ENCODE measurements around the gene FHL5.
"Not testable (repeated sequence)": the region's sequence is repeated elsewhere in the genome, so short reads cannot be mapped to it uniquely, and the experiment has no call there.

FHL5 gene

GRCh38 chr6:96611342-96611991 is 48.5 kb downstream of the FHL5 start:
- no peaks in the 10 kb centered on the region for H3K4me1 ChIP-seq (ENCODE audit: insufficient read depth, low read length)
- H3K36me3 ChIP-seq (ENCODE audit: insufficient read depth, low read length), result no peaks in the 10 kb centered on the region
- H3K27me3 ChIP-seq (ENCODE audit: control insufficient read depth in 1 of 2, insufficient read depth in 2 of 2, low read length in 2 of 2), result no peaks in the 10 kb centered on the region
- no peak overlapping the region for H3K9ac ChIP-seq (ENCODE audit: low read length)
- no peak overlapping the region for H3K27ac ChIP-seq (ENCODE audit: low read depth, low read length)
- H3K9me3 ChIP-seq (ENCODE audit: low read length), result no peaks in the 10 kb centered on the region
- no peak overlapping the region for H3K4me3 ChIP-seq (ENCODE audit: low read depth in 1 of 2, low read length in 2 of 2)

GRCh38 chr6:96613291-96613999 is 50.5 kb downstream of the FHL5 start:
- Histone ChIP-seq H3K27ac (ENCODE audit: low read depth, low read length) (no peak overlapping the region), H3K9me3 (ENCODE audit: low read length) (no peaks in the 10 kb centered on the region), H3K4me3 (ENCODE audit: low read depth in 1 of 2, low read length in 2 of 2) (no peak overlapping the region), H3K27me3 (ENCODE audit: control insufficient read depth in 1 of 2, insufficient read depth in 2 of 2, low read length in 2 of 2) (no peaks in the 10 kb centered on the region), H3K9ac (ENCODE audit: low read length) (no peak overlapping the region), H3K36me3 (ENCODE audit: insufficient read depth, low read length) (no peaks in the 10 kb centered on the region), H3K4me1 (ENCODE audit: insufficient read depth, low read length) (no peaks in the 10 kb centered on the region)

GRCh38 chr6:96620851-96621250 is 57.9 kb downstream of the FHL5 start:
- no peaks in the 10 kb centered on the region for H3K9me3 ChIP-seq (ENCODE audit: low read length)
- no peaks in the 10 kb centered on the region for H3K27me3 ChIP-seq (ENCODE audit: control insufficient read depth in 1 of 2, insufficient read depth in 2 of 2, low read length in 2 of 2)
- H3K4me1 ChIP-seq (ENCODE audit: insufficient read depth, low read length), result no peaks in the 10 kb centered on the region
- H3K9ac ChIP-seq (ENCODE audit: low read length), result no peak overlapping the region
- H3K27ac ChIP-seq (ENCODE audit: low read depth, low read length), result no peak overlapping the region
- no peaks in the 10 kb centered on the region for H3K36me3 ChIP-seq (ENCODE audit: insufficient read depth, low read length)
- no peak overlapping the region for H3K4me3 ChIP-seq (ENCODE audit: low read depth in 1 of 2, low read length in 2 of 2)

- Histone ChIP-seq H3K36me3 (ENCODE audit: insufficient read depth, low read length) (no peaks in the 10 kb centered on the region), H3K27me3 (ENCODE audit: control insufficient read depth in 1 of 2, insufficient read depth in 2 of 2, low read length in 2 of 2) (no peaks in the 10 kb centered on the region), H3K4me3 (ENCODE audit: low read depth in 1 of 2, low read length in 2 of 2) (no peak overlapping the region), H3K9ac (ENCODE audit: low read length) (no peak overlapping the region), H3K9me3 (ENCODE audit: low read length) (no peaks in the 10 kb centered on the region), H3K4me1 (ENCODE audit: insufficient read depth, low read length) (no peaks in the 10 kb centered on the region), H3K27ac (ENCODE audit: low read depth, low read length) (no peak overlapping the region)
Observed at GRCh38 chr6:96621983-96622382, 59.1 kb downstream of the FHL5 start.

GRCh38 chr6:96624957-96625356 is 62.0 kb downstream of the FHL5 start:
- H3K4me1 ChIP-seq (ENCODE audit: insufficient read depth, low read length), result no peaks in the 10 kb centered on the region
- no peak overlapping the region for H3K27ac ChIP-seq (ENCODE audit: low read depth, low read length)
- no peaks in the 10 kb centered on the region for H3K27me3 ChIP-seq (ENCODE audit: control insufficient read depth in 1 of 2, insufficient read depth in 2 of 2, low read length in 2 of 2)
- no peak overlapping the region for H3K9ac ChIP-seq (ENCODE audit: low read length)
- no peaks in the 10 kb centered on the region for H3K36me3 ChIP-seq (ENCODE audit: insufficient read depth, low read length)
- no peak overlapping the region for H3K4me3 ChIP-seq (ENCODE audit: low read depth in 1 of 2, low read length in 2 of 2)
- H3K9me3 ChIP-seq (ENCODE audit: low read length), result no peaks in the 10 kb centered on the region

- no peaks in the 10 kb centered on the region for H3K9me3 ChIP-seq (ENCODE audit: low read length)
- H3K27ac ChIP-seq (ENCODE audit: low read depth, low read length), result no peak overlapping the region
- H3K36me3 ChIP-seq (ENCODE audit: insufficient read depth, low read length), result no peaks in the 10 kb centered on the region
- H3K4me1 ChIP-seq (ENCODE audit: insufficient read depth, low read length), result no peaks in the 10 kb centered on the region
- no peak overlapping the region for H3K4me3 ChIP-seq (ENCODE audit: low read depth in 1 of 2, low read length in 2 of 2)
- H3K27me3 ChIP-seq (ENCODE audit: control insufficient read depth in 1 of 2, insufficient read depth in 2 of 2, low read length in 2 of 2), result no peaks in the 10 kb centered on the region
- no peak overlapping the region for H3K9ac ChIP-seq (ENCODE audit: low read length)
Observed at GRCh38 chr6:96626759-96627364, 63.9 kb downstream of the FHL5 start.

- Histone ChIP-seq H3K9me3 (ENCODE audit: low read length) (no peaks in the 10 kb centered on the region), H3K36me3 (ENCODE audit: insufficient read depth, low read length) (no peaks in the 10 kb centered on the region), H3K4me1 (ENCODE audit: insufficient read depth, low read length) (no peaks in the 10 kb centered on the region), H3K9ac (ENCODE audit: low read length) (no peak overlapping the region), H3K27ac (ENCODE audit: low read depth, low read length) (no peak overlapping the region), H3K27me3 (ENCODE audit: control insufficient read depth in 1 of 2, insufficient read depth in 2 of 2, low read length in 2 of 2) (no peaks in the 10 kb centered on the region), H3K4me3 (ENCODE audit: low read depth in 1 of 2, low read length in 2 of 2) (no peak overlapping the region)
Observed at GRCh38 chr6:96631248-96631647, 68.3 kb downstream of the FHL5 start.

GRCh38 chr6:96637979-96638378 is 75.1 kb downstream of the FHL5 start:
- H3K9ac ChIP-seq (ENCODE audit: low read length); H3K27me3 ChIP-seq (ENCODE audit: control insufficient read depth in 1 of 2, insufficient read depth in 2 of 2, low read length in 2 of 2); H3K9me3 ChIP-seq (ENCODE audit: low read length); H3K27ac ChIP-seq (ENCODE audit: low read depth, low read length); H3K36me3 ChIP-seq (ENCODE audit: insufficient read depth, low read length); H3K4me1 ChIP-seq (ENCODE audit: insufficient read depth, low read length); H3K4me3 ChIP-seq (ENCODE audit: low read depth in 1 of 2, low read length in 2 of 2): not testable (repeated sequence)

GRCh38 chr6:96645106-96645505 is 82.2 kb downstream of the FHL5 start:
- Histone ChIP-seq H3K4me1 (ENCODE audit: insufficient read depth, low read length) (no peaks in the 10 kb centered on the region), H3K9ac (ENCODE audit: low read length) (no peak overlapping the region), H3K27me3 (ENCODE audit: control insufficient read depth in 1 of 2, insufficient read depth in 2 of 2, low read length in 2 of 2) (no peaks in the 10 kb centered on the region), H3K36me3 (ENCODE audit: insufficient read depth, low read length) (no peaks in the 10 kb centered on the region), H3K4me3 (ENCODE audit: low read depth in 1 of 2, low read length in 2 of 2) (no peak overlapping the region), H3K9me3 (ENCODE audit: low read length) (no peaks in the 10 kb centered on the region), H3K27ac (ENCODE audit: low read depth, low read length) (no peak overlapping the region)

GRCh38 chr6:96649926-96650325 is 87.0 kb downstream of the FHL5 start:
- H3K9ac ChIP-seq (ENCODE audit: low read length), result no peak overlapping the region
- H3K4me3 ChIP-seq (ENCODE audit: low read depth in 1 of 2, low read length in 2 of 2), result no peak overlapping the region
- no peaks in the 10 kb centered on the region for H3K9me3 ChIP-seq (ENCODE audit: low read length)

GRCh38 chr6:96651816-96652215 is 88.9 kb downstream of the FHL5 start:
- Histone ChIP-seq H3K4me3 (ENCODE audit: low read depth in 1 of 2, low read length in 2 of 2) (no peak overlapping the region), H3K4me1 (ENCODE audit: insufficient read depth, low read length) (no peaks in the 10 kb centered on the region), H3K27ac (ENCODE audit: low read depth, low read length) (no peak overlapping the region), H3K27me3 (ENCODE audit: control insufficient read depth in 1 of 2, insufficient read depth in 2 of 2, low read length in 2 of 2) (no peaks in the 10 kb centered on the region), H3K36me3 (ENCODE audit: insufficient read depth, low read length) (no peaks in the 10 kb centered on the region), H3K9me3 (ENCODE audit: low read length) (no peaks in the 10 kb centered on the region), H3K9ac (ENCODE audit: low read length) (no peak overlapping the region)

More at GRCh38 chr6:96649926-96650325, 87.0 kb downstream of the FHL5 start:
- Histone ChIP-seq H3K27ac (ENCODE audit: low read depth, low read length) (no peak overlapping the region), H3K36me3 (ENCODE audit: insufficient read depth, low read length) (no peaks in the 10 kb centered on the region), H3K4me1 (ENCODE audit: insufficient read depth, low read length) (no peaks in the 10 kb centered on the region), H3K27me3 (ENCODE audit: control insufficient read depth in 1 of 2, insufficient read depth in 2 of 2, low read length in 2 of 2) (no peaks in the 10 kb centered on the region)
